Hepatocyte (in vitro differentiated cells): ENCODE results near the gene HDAC11. TPM values are rescaled to one million over a fixed set of nuclear protein-coding genes. Genes with fewer than 3 reads are reported as not detected.

Experiments
- DNase-seq: peaks from one replicate; pipeline ENCODE4 v3.0.0-alpha.2; 2016; ENCODE audit warnings: low spot score
- H2AFZ ChIP-seq: fragments of 200-600 bp; sonication (generic); 2 replicates; pipeline ENCODE4 v1.6.0; 2016; ENCODE audit warnings: antibody characterized with exemption, mild to moderate bottlenecking
- H3K27ac ChIP-seq: fragments of 200-600 bp; sonication (generic); 2 replicates; pipeline ENCODE4 v1.5.1; 2016; ENCODE audit warnings: mild to moderate bottlenecking
- H3K27me3 ChIP-seq: fragments of 200-600 bp; sonication (generic); 2 replicates; pipeline ENCODE4 v1.6.1; 2016
- H3K36me3 ChIP-seq: fragments of 200-600 bp; sonication (generic); replicated peaks from 2 replicates; pipeline ENCODE4 v1.5.1; 2016; ENCODE audit warnings: low read depth; ENCODE audit not compliant: insufficient read depth
- H3K4me1 ChIP-seq: fragments of 200-600 bp; sonication (generic); 2 replicates; pipeline ENCODE4 v1.5.1; 2016; ENCODE audit warnings: mild to moderate bottlenecking, moderate library complexity; ENCODE audit not compliant: insufficient read depth
- H3K4me2 ChIP-seq: fragments of 200-600 bp; sonication (generic); 2 replicates; pipeline ENCODE4 v1.6.0; 2016
- H3K4me3 ChIP-seq: fragments of 200-600 bp; sonication (generic); 2 replicates; pipeline ENCODE4 v1.5.1; 2016; ENCODE audit warnings: mild to moderate bottlenecking
- H3K79me2 ChIP-seq: fragments of 200-600 bp; sonication (generic); 2 replicates; pipeline ENCODE4 v1.6.0; 2017; ENCODE audit warnings: mild to moderate bottlenecking
- H3K9me2 ChIP-seq: fragments of 200-600 bp; sonication (generic); replicated peaks from 2 replicates; pipeline ENCODE4 v1.6.0; 2017; ENCODE audit warnings: mild to moderate bottlenecking; ENCODE audit not compliant: insufficient read depth
- H3K9me3 ChIP-seq: fragments of 200-600 bp; sonication (generic); 2 replicates; pipeline ENCODE4 v1.5.1; 2016; ENCODE audit warnings: low read depth, mild to moderate bottlenecking
- H4K20me1 ChIP-seq: fragments of 200-600 bp; sonication (generic); 2 replicates; pipeline ENCODE4 v1.6.0; 2016; ENCODE audit warnings: mild to moderate bottlenecking; ENCODE audit not compliant: insufficient read depth, poor library complexity, severe bottlenecking
- CTCF ChIP-seq: fragments of 200-600 bp; sonication (generic); IDR thresholded peaks from 2 replicates; pipeline ENCODE4 v1.5.1; 2016; ENCODE audit warnings: antibody characterized with exemption, mild to moderate bottlenecking; ENCODE audit not compliant: poor library complexity
- EZH2 ChIP-seq: fragments of 200-600 bp; sonication (generic); IDR thresholded peaks from 2 replicates; pipeline ENCODE4 v1.6.1; 2016; ENCODE audit warnings: antibody characterized with exemption, mild to moderate bottlenecking, borderline replicate concordance
- EZH2phosphoT487 ChIP-seq: fragments of 200-600 bp; sonication (generic); IDR thresholded peaks from one replicate; pipeline ENCODE4 v1.6.1; 2018; ENCODE audit warnings: antibody characterized with exemption, mild to moderate bottlenecking, low read depth, moderate library complexity; ENCODE audit not compliant: unreplicated experiment, severe bottlenecking
- WGBS: methylation state at CpG from one replicate; pipeline ENCODE4 v1.1.6; 2016; ENCODE audit warnings: low lambda C conversion rate; ENCODE audit errors: missing lambda C conversion rate; 5-methylcytosine and 5-hydroxymethylcytosine counted together
- polyA plus RNA-seq: library from polyadenylated mRNA; unstranded; fragments of >200 nt; fragmentation: Nextera tagmentation; extraction: Ambion mirVana; gene quantifications from 2 replicates; pipeline ENCODE4 v1.2.1, GENCODE V29; 2016
- total RNA-seq: library from RNA; depleted of rRNA; stranded (reverse); fragments of >200 nt; gene quantifications from 2 replicates; pipeline ENCODE4 v1.2.3, GENCODE V29; 2014

HDAC11 gene
- total and polyA plus RNA-seq, 2 experiments from 2014 or later = 8.4 to 12.3 TPM

- H3K4me2 ChIP-seq = no peak overlapping the region
- no peaks in the 10 kb centered on the region for H3K9me2 ChIP-seq
- no peaks in the 10 kb centered on the region for H3K9me3 ChIP-seq
- H3K27ac ChIP-seq = no peak overlapping the region
- H3K4me3 ChIP-seq = no peak overlapping the region
- DNase-seq = peak; percentile 90
- no peaks in the 10 kb centered on the region for H3K27me3 ChIP-seq
- H3K4me1 ChIP-seq = no peaks in the 10 kb centered on the region
- no peaks in the 10 kb centered on the region for H3K79me2 ChIP-seq
- TF ChIP-seq CTCF (peak; percentile 98), EZH2phosphoT487 (no peak), EZH2 (no peak)
- no peaks in the 10 kb centered on the region for H4K20me1 ChIP-seq
- no peaks in the 10 kb centered on the region for H3K36me3 ChIP-seq
- H2AFZ ChIP-seq = no peak overlapping the region
- WGBS = 46% methylated on average over 12 of the region's 12 CpGs
Measured at GRCh38 chr3:13495921-13496723, 16.0 kb downstream of the HDAC11 start.

- Histone ChIP-seq H3K9me2 (no peaks in the 10 kb centered on the region), H3K27ac (no peak overlapping the region), H3K79me2 (no peaks in the 10 kb centered on the region), H3K9me3 (no peaks in the 10 kb centered on the region), H3K4me1 (no peaks in the 10 kb centered on the region), H3K4me2 (no peak overlapping the region), H3K36me3 (no peaks in the 10 kb centered on the region), H3K27me3 (no peaks in the 10 kb centered on the region), H3K4me3 (no peak overlapping the region), H4K20me1 (no peaks in the 10 kb centered on the region), H2AFZ (no peak overlapping the region)
- TF ChIP-seq EZH2phosphoT487 (no peak), EZH2 (no peak), CTCF (no peak)
- 77% methylated on average over 6 of the region's 6 CpGs for WGBS
- no peak for DNase-seq
Measured at GRCh38 chr3:13496879-13497278, 16.8 kb downstream of the HDAC11 start.

- no peak for DNase-seq
- H3K4me2 ChIP-seq = no peak overlapping the region
- H3K4me3 ChIP-seq = no peak overlapping the region
- no peaks in the 10 kb centered on the region for H3K4me1 ChIP-seq
- no peak overlapping the region for H2AFZ ChIP-seq
- H3K27ac ChIP-seq = no peak overlapping the region
- no peaks in the 10 kb centered on the region for H3K27me3 ChIP-seq
- no peaks in the 10 kb centered on the region for H3K36me3 ChIP-seq
- no peaks in the 10 kb centered on the region for H3K9me2 ChIP-seq
- no peaks in the 10 kb centered on the region for H3K79me2 ChIP-seq
- no peak for TF ChIP-seq EZH2
- TF ChIP-seq EZH2phosphoT487 = no peak
- no peak for TF ChIP-seq CTCF
- no peaks in the 10 kb centered on the region for H4K20me1 ChIP-seq
- no peaks in the 10 kb centered on the region for H3K9me3 ChIP-seq
- WGBS = 90% methylated on average over 2 of the region's 2 CpGs
Measured at GRCh38 chr3:13497386-13497785, 17.3 kb downstream of the HDAC11 start.
